Measurements from ENCODE around the gene PIP4K2A.

GRCh38 chr10:22580711-22581110 lies 133.7 kb downstream of the PIP4K2A start:
- TF ChIP-seq POLR2A (IDR thresholded peaks at IDR 0.05) (no peak), EP300 (IDR thresholded peaks at IDR 0.05) (no peak)
- TF ChIP-seq, protein P1, sequence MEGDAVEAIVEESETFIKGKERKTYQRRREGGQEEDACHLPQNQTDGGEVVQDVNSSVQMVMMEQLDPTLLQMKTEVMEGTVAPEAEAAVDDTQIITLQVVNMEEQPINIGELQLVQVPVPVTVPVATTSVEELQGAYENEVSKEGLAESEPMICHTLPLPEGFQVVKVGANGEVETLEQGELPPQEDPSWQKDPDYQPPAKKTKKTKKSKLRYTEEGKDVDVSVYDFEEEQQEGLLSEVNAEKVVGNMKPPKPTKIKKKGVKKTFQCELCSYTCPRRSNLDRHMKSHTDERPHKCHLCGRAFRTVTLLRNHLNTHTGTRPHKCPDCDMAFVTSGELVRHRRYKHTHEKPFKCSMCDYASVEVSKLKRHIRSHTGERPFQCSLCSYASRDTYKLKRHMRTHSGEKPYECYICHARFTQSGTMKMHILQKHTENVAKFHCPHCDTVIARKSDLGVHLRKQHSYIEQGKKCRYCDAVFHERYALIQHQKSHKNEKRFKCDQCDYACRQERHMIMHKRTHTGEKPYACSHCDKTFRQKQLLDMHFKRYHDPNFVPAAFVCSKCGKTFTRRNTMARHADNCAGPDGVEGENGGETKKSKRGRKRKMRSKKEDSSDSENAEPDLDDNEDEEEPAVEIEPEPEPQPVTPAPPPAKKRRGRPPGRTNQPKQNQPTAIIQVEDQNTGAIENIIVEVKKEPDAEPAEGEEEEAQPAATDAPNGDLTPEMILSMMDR (IDR thresholded peaks at IDR 0.05) = no peak
